K562 (cell line): Measurements from ENCODE around the gene DNAAF3. TPM values are rescaled to one million over a fixed set of nuclear protein-coding genes. Genes with fewer than 3 reads are reported as not detected.

Experiments
- ATAC-seq: fragments of 200-7000 bp; cut with Tn5 transposase; 3 replicates; pipeline ENCODE4 v1.9.1; 2020; ENCODE audit warnings: moderate library complexity
- BruUV-seq: library from RNA; stranded (reverse); fragments of 400-500 nt; replicated peaks from 2 replicates; lab custom pipeline; 2021; lab: Mats Ljungman, UMichigan
- CTCF ChIA-PET: fragments of 300-600 bp; formaldehyde crosslinking; extraction: SDS; loops from one replicate; lab custom pipeline; 2021; ENCODE audit warnings: low intra/inter-chr PET ratio; lab: Yijun Ruan, JAX
- POLR2A ChIA-PET: fragments of 300-600, 350-650 bp; sonication (Branson Sonifier 250); formaldehyde crosslinking; extraction: SDS; loops from one replicate; lab custom pipeline; 2021; ENCODE audit warnings: antibody characterized with exemption, inconsistent platforms; lab: Yijun Ruan, JAX
- DNase-seq, 4 experiments: peaks; one replicate each; pipeline versions ENCODE4 v3.0.0 to v3.0.0-alpha.2; 2011 to 2018; ENCODE audit warnings: low spot score in 3 of 4, mixed read lengths in 3 of 4; ENCODE audit errors: extremely low read depth in 1 of 4
- FAIRE-seq: peaks from 2 replicates; lab custom pipeline; 2011; peaks lifted over from hg19 to GRCh38; lab: Jason Lieb, UNC
- H2AFZ ChIP-seq: 2 replicates; pipeline ENCODE4 v1.6.0; 2011; ENCODE audit warnings: low read depth, low read length, control low read depth, inconsistent platforms
- H3K27ac ChIP-seq: fragments of 200-600 bp; 3 replicates; pipeline ENCODE4 v1.8.0; 2011; ENCODE audit warnings: low read depth, mild to moderate bottlenecking, control low read depth, inconsistent platforms, low read length, moderate library complexity, mixed read lengths; ENCODE audit errors: extremely low read depth
- H3K27me3 ChIP-seq, 2 experiments: fragments of 300-600 bp in 1 of 2; 2 replicates in 1 of 2; 3 replicates in 1 of 2; pipeline versions ENCODE4 v1.6.0 to v1.8.0; 2011; ENCODE audit warnings: inconsistent platforms in 2 of 2, low read length in 2 of 2, mild to moderate bottlenecking in 1 of 2, mixed read lengths in 1 of 2, moderate library complexity in 1 of 2; ENCODE audit not compliant: control insufficient read depth in 2 of 2, insufficient read depth in 2 of 2
- H3K36me3 ChIP-seq: fragments of 300-600 bp; 3 replicates; pipeline ENCODE4 v1.8.0; 2011; ENCODE audit warnings: mild to moderate bottlenecking, low read length, inconsistent platforms; ENCODE audit not compliant: control insufficient read depth, insufficient read depth
- H3K4me1 ChIP-seq, 2 experiments: fragments of 200-600 bp in 1 of 2; replicated peaks in 1 of 2; 2 replicates in 1 of 2; 3 replicates in 1 of 2; pipeline versions ENCODE4 v1.5.1 to v1.8.0; 2011; ENCODE audit warnings: inconsistent platforms in 2 of 2, low read length in 2 of 2, mild to moderate bottlenecking in 1 of 2, mixed read lengths in 1 of 2, moderate library complexity in 1 of 2; ENCODE audit not compliant: control insufficient read depth in 2 of 2, insufficient read depth in 2 of 2
- H3K4me2 ChIP-seq: 2 replicates; pipeline ENCODE4 v1.6.1; 2011; ENCODE audit warnings: low read length, control low read depth, inconsistent platforms, mixed read lengths; ENCODE audit not compliant: insufficient read depth
- H3K4me3 ChIP-seq: fragments of 200-600 bp; sonication (generic), shearing (Covaris generic); 2 replicates; pipeline ENCODE4 v1.5.1; 2016; ENCODE audit warnings: control low read depth, inconsistent platforms
- H3K79me2 ChIP-seq: fragments of 200-600 bp; 3 replicates; pipeline ENCODE4 v1.8.0; 2011; ENCODE audit warnings: low read length, inconsistent platforms; ENCODE audit not compliant: control insufficient read depth, insufficient read depth
- H3K9ac ChIP-seq, 2 experiments: 2 replicates each; pipeline versions ENCODE4 v1.6.0 to v1.6.1; 2011; ENCODE audit warnings: low read depth in 2 of 2, low read length in 2 of 2, control low read depth in 1 of 2, inconsistent platforms in 1 of 2, mild to moderate bottlenecking in 1 of 2, mixed read lengths in 1 of 2; ENCODE audit not compliant: insufficient read depth in 1 of 2
- H3K9me1 ChIP-seq: one replicate; pipeline ENCODE4 v1.6.0; 2011; ENCODE audit warnings: inconsistent platforms, mild to moderate bottlenecking, low read length, moderate library complexity; ENCODE audit not compliant: control insufficient read depth, insufficient read depth
- H3K9me3 ChIP-seq: replicated peaks from 2 replicates; pipeline ENCODE4 v1.5.1; 2011; ENCODE audit warnings: low read depth, low read length, inconsistent platforms; ENCODE audit not compliant: control insufficient read depth, insufficient read depth
- H4K20me1 ChIP-seq: replicated peaks from 2 replicates; pipeline ENCODE4 v1.6.1; 2011; ENCODE audit warnings: low read length, inconsistent platforms, mixed read lengths; ENCODE audit not compliant: control insufficient read depth, insufficient read depth
- ATF4 ChIP-seq: fragments of 450-650 bp; formaldehyde crosslinking; IDR thresholded peaks from 2 replicates; pipeline ENCODE4 v1.4.0; 2022; ENCODE audit warnings: mild to moderate bottlenecking, moderate library complexity
- CHAMP1 ChIP-seq: fragments of 450-650 bp; IDR thresholded peaks from 2 replicates; pipeline ENCODE4 v1.6.1; 2016; ENCODE audit warnings: mild to moderate bottlenecking
- CREM ChIP-seq: IDR thresholded peaks from 2 replicates; pipeline ENCODE4 v1.6.1; 2014; ENCODE audit warnings: antibody characterized with exemption, low read depth
- CTCF ChIP-seq, 3 experiments: IDR thresholded peaks in 2 of 3; conservative IDR thresholded peaks in 1 of 3; 2 replicates each; pipeline ENCODE4 v1.5.1; 2011 to 2012; ENCODE audit warnings: low read length in 3 of 3, mild to moderate bottlenecking in 3 of 3, control low read depth in 2 of 3, improper control_type of control experiment in 1 of 3, inconsistent platforms in 1 of 3, low read depth in 1 of 3, mixed read lengths in 1 of 3, moderate library complexity in 1 of 3; ENCODE audit not compliant: insufficient read depth in 2 of 3
- ETV5 ChIP-seq: sonication (generic); formaldehyde crosslinking; IDR thresholded peaks from 2 replicates; pipeline ENCODE4 v1.4.0; 2020; ENCODE audit warnings: low read depth, mild to moderate bottlenecking, missing genetic modification reagents
- NUFIP1 ChIP-seq: fragments of 450-650 bp; IDR thresholded peaks from 2 replicates; pipeline ENCODE4 v1.6.1; 2018; ENCODE audit not compliant: partially characterized antibody
- POLR2G ChIP-seq: fragments of 200-400 bp; formaldehyde crosslinking; IDR thresholded peaks from 2 replicates; pipeline ENCODE4 v1.6.1; 2017; ENCODE audit warnings: low read depth, mild to moderate bottlenecking, antibody characterized with exemption, low read length, moderate library complexity
- RBFOX2 ChIP-seq: fragments of 200-400 bp; formaldehyde crosslinking; IDR thresholded peaks from 2 replicates; pipeline ENCODE4 v1.6.1; 2017; ENCODE audit warnings: low read depth, mild to moderate bottlenecking, low read length, moderate library complexity
- TCF3 ChIP-seq: sonication (generic); formaldehyde crosslinking; IDR thresholded peaks from 2 replicates; pipeline ENCODE4 v1.4.0; 2020; ENCODE audit warnings: mild to moderate bottlenecking, missing genetic modification reagents
- ZNF124 ChIP-seq: sonication (generic); formaldehyde crosslinking; IDR thresholded peaks from 2 replicates; pipeline ENCODE4 v1.8.1; 2022; ENCODE audit warnings: missing genetic modification reagents
- ZNF740 ChIP-seq, 3 experiments: fragments of 200-800 bp in 1 of 3; sonication (Bioruptor generic) in 1 of 3; sonication (generic) in 1 of 3; formaldehyde crosslinking in 1 of 3; IDR thresholded peaks; 2 replicates each; pipeline versions ENCODE4 v1.6.1 to v1.8.0; 2016 to 2022; ENCODE audit warnings: mild to moderate bottlenecking in 2 of 3, missing compliant biosample characterization in 2 of 3, missing genetic modification characterization in 2 of 3, missing genetic modification reagents in 1 of 3
- WGBS: fragments of 100-300 bp; shearing (Covaris generic); methylation state at CpG from one replicate; pipeline ENCODE4 v1.1.6; 2016; ENCODE audit warnings: low coverage, mixed read lengths; ENCODE audit not compliant: insufficient coverage; ENCODE audit errors: missing lambda C conversion rate; 5-methylcytosine and 5-hydroxymethylcytosine counted together
- in situ Hi-C: fragments of 300-500 bp; cut with MboI; formaldehyde crosslinking; loops from 4 replicates; pipeline ENCODE4 v1.15.0; 2018; ENCODE audit warnings: inconsistent platforms, mixed read lengths
- intact Hi-C: fragments of 100-400 bp; cut with micrococcal nuclease; formaldehyde crosslinking; loops from 2 replicates; pipeline ENCODE4 v1.14.2; 2022
- polyA plus RNA-seq, 8 experiments: library from polyadenylated mRNA; depleted of rRNA in 4 of 8; stranded (reverse) in 5 of 8; unstranded in 3 of 8; fragments of >200 nt; fragmentation: Nextera tagmentation in 2 of 8; fragmentation: Illumina TruSeq in 1 of 8; extraction: Ambion mirVana in 2 of 8; extraction: Trizol in 1 of 8; gene quantifications; 2 replicates each; pipeline versions ENCODE4 v1.2.1 to v1.2.3, GENCODE V29; 2011 to 2014; ENCODE audit warnings: inconsistent platforms in 1 of 8, missing spikeins in 1 of 8
- total RNA-seq, 7 experiments: library from RNA; depleted of rRNA in 6 of 7; stranded (reverse); fragments of >200 nt in 6 of 7; fragmentation: Illumina TruSeq in 2 of 7; extraction: Trizol in 2 of 7; gene quantifications; 2 replicates each; pipeline versions ENCODE4 v1.2.1 to v1.2.3, GENCODE V29; 2011 to 2021; ENCODE audit warnings: low replicate concordance in 1 of 7

The DNAAF3 gene
- total and polyA plus RNA-seq, 9 of the 15 experiments (the other 6 are each of a cell fraction or from before 2014, with no cell fraction given) = 21.6 to 61.5 (median 43.0) TPM

GRCh38 chr19:55112777-55113569 is 53.4 kb downstream of the DNAAF3 start:
- Histone ChIP-seq H3K4me3 (no peak overlapping the region), H3K36me3 (peaks cover 59% of the 10 kb centered on the region; the same call in 2 of the 3 replicates), H3K27me3 (no peaks in the 10 kb centered on the region), H4K20me1 (peaks cover 33% of the 10 kb centered on the region), H3K4me2 (no peak overlapping the region; the same call in 1 of the 2 replicates), H3K79me2 (peaks cover 67% of the 10 kb centered on the region), H3K27ac (peak overlapping the region; percentile 29; the same call in 2 of the 3 replicates), H2AFZ (no peak overlapping the region), H3K9me1 (peaks cover 4% of the 10 kb centered on the region), H3K9me3 (no peaks in the 10 kb centered on the region), H3K9ac (peak overlapping the region in 1 of 2 experiments; percentile 81; a peak in 2 of 4 replicates), H3K4me1 (peaks cover 32 to 62% of the 10 kb centered on the region in 2 experiments)
- WGBS = 62% methylated on average over 21 of the region's 23 CpGs
- peak in 3 of 4 experiments; percentile 37 to 63 (median 54) for DNase-seq
- in situ Hi-C loops = no loop called here
- 0 out of 3 replicates have a peak, but pooled peaks have one; percentile 2 for ATAC-seq
- intact Hi-C loops = no loop called here
- POLR2A ChIA-PET = interaction anchor here (0.6 to 0.7 kb wide), 2 partner anchors 78 to 89 kb away, joined by 3 to 4 read pairs; no protein-coding TSS in a partner anchor
- FAIRE-seq = no peak
- CTCF ChIA-PET = no interaction called here
- BruUV-seq = no TSS peak
- TF ChIP-seq ZNF124 (CRISPR knock-in tag) = no peak
- TF ChIP-seq ATF4 (CRISPR knock-in tag) = no peak
- TF ChIP-seq CHAMP1 = no peak
- peak; percentile 79; the same call in 1 of the 2 replicates for TF ChIP-seq ETV5 (CRISPR knock-in tag)
- peak; percentile 43; the same call in 1 of the 2 replicates for TF ChIP-seq TCF3 (CRISPR knock-in tag)
- TF ChIP-seq ZNF740 (CRISPR knock-in tag; IDR thresholded peaks at IDR 0.05) = 0 out of 2 replicates have a peak, but pooled peaks have one; percentile 31
- TF ChIP-seq ZNF740 (tag; IDR thresholded peaks at IDR 0.05) = no peak
- no peak for TF ChIP-seq POLR2G
- TF ChIP-seq NUFIP1 = no peak
- TF ChIP-seq CTCF (IDR thresholded peaks at IDR 0.05 in 2 of 3, conservative IDR thresholded peaks at IDR 0.05 in 1 of 3; ENCODE audit: insufficient read depth in 2 of 3, low read depth in 1 of 3, low read length in 3 of 3) = peak in 2 of 3 experiments; percentile 21 to 31; a peak in 3 of 6 replicates
- 0 out of 2 replicates have a peak, but pooled peaks have one; percentile 39 for TF ChIP-seq RBFOX2
- peak; percentile 55; the same call in 1 of the 2 replicates for TF ChIP-seq CREM
